Ovary (tissue), 3 donors: Measurements from ENCODE around the gene MSI2.

Experiments used
- CTCF ChIP-seq, 3 donors: fragments of 450-650 bp in 2 of 3; fragments of 200-600 bp in 1 of 3; IDR thresholded peaks; one replicate each; pipeline versions ENCODE4 v1.5.1 to v1.8.0; 2016 to 2022; ENCODE audit warnings: antibody characterized with exemption in 3 of 3, mild to moderate bottlenecking in 1 of 3
- POLR2A ChIP-seq: fragments of 450-650 bp; IDR thresholded peaks from one replicate; pipeline ENCODE4 v1.6.1; 2017; ENCODE audit warnings: antibody characterized with exemption, mild to moderate bottlenecking, moderate library complexity
- donor health status: DM: no; HTN: no; CAD: no.

GRCh38 chr17:57672971-57673370 is 416.6 kb downstream of the MSI2 start:
- TF ChIP-seq CTCF (IDR thresholded peaks at IDR 0.05) (no peak), POLR2A (no peak)
